Measurements from ENCODE around the gene NR1I2. TPM values are rescaled to one million over a fixed set of nuclear protein-coding genes. Genes with fewer than 3 reads are reported as not detected.

Gene NR1I2
- polyA plus RNA-seq, 1 donor from 2014 or later: 0.53 TPM

DNA sequence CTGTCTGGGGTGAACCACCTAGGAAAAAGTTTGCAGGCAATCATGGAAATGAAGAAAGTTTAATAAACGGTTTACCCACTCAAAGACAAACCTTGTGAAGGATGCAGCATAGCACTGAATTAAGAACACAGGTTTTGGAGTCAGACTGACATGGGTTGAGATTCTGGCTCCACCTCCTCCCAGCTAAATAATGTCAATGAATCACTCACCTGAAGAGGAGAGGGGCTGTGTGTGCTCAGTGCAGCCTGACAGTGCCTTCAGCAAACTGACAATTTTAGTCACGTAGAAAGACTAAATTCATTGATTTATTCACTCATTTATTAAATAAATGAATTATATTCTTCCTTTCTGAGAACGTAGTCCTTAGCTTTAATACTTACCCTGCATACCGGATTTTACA lies 18.9 kb downstream of the NR1I2 start:
- Histone ChIP-seq H3K36me3 (ENCODE audit: insufficient read depth, low read length) (no peaks in the 10 kb centered on the region), H3F3A (ENCODE audit: insufficient read depth, low read length, poor library complexity, severe bottlenecking) (no peaks in the 10 kb centered on the region), H3K4me2 (ENCODE audit: low read length) (no peak overlapping the region), H3K79me2 (replicated peaks; ENCODE audit: insufficient read depth, low read length) (no peaks in the 10 kb centered on the region), H3K9me2 (ENCODE audit: insufficient read depth, low read length) (no peaks in the 10 kb centered on the region), H3K27ac (ENCODE audit: low read length) (no peak overlapping the region), H3K9me3 (ENCODE audit: low read length) (no peaks in the 10 kb centered on the region), H2AFZ (ENCODE audit: low read depth, low read length) (no peak overlapping the region), H4K20me1 (ENCODE audit: insufficient read depth) (no peaks in the 10 kb centered on the region), H3K4me3 (ENCODE audit: low read length) (no peak overlapping the region), H3K27me3 (ENCODE audit: insufficient read depth, low read depth, low read length) (no peaks in the 10 kb centered on the region), H3K9ac (ENCODE audit: low read length) (no peak overlapping the region)
- no peak for TF ChIP-seq MXI1 (conservative IDR thresholded peaks at IDR 0.05; ENCODE audit: poor library complexity, severe bottlenecking)
- TF ChIP-seq, protein P1, sequence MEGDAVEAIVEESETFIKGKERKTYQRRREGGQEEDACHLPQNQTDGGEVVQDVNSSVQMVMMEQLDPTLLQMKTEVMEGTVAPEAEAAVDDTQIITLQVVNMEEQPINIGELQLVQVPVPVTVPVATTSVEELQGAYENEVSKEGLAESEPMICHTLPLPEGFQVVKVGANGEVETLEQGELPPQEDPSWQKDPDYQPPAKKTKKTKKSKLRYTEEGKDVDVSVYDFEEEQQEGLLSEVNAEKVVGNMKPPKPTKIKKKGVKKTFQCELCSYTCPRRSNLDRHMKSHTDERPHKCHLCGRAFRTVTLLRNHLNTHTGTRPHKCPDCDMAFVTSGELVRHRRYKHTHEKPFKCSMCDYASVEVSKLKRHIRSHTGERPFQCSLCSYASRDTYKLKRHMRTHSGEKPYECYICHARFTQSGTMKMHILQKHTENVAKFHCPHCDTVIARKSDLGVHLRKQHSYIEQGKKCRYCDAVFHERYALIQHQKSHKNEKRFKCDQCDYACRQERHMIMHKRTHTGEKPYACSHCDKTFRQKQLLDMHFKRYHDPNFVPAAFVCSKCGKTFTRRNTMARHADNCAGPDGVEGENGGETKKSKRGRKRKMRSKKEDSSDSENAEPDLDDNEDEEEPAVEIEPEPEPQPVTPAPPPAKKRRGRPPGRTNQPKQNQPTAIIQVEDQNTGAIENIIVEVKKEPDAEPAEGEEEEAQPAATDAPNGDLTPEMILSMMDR (IDR thresholded peaks at IDR 0.05; ENCODE audit: poor library complexity, severe bottlenecking): no peak
- TF ChIP-seq, protein P2, sequence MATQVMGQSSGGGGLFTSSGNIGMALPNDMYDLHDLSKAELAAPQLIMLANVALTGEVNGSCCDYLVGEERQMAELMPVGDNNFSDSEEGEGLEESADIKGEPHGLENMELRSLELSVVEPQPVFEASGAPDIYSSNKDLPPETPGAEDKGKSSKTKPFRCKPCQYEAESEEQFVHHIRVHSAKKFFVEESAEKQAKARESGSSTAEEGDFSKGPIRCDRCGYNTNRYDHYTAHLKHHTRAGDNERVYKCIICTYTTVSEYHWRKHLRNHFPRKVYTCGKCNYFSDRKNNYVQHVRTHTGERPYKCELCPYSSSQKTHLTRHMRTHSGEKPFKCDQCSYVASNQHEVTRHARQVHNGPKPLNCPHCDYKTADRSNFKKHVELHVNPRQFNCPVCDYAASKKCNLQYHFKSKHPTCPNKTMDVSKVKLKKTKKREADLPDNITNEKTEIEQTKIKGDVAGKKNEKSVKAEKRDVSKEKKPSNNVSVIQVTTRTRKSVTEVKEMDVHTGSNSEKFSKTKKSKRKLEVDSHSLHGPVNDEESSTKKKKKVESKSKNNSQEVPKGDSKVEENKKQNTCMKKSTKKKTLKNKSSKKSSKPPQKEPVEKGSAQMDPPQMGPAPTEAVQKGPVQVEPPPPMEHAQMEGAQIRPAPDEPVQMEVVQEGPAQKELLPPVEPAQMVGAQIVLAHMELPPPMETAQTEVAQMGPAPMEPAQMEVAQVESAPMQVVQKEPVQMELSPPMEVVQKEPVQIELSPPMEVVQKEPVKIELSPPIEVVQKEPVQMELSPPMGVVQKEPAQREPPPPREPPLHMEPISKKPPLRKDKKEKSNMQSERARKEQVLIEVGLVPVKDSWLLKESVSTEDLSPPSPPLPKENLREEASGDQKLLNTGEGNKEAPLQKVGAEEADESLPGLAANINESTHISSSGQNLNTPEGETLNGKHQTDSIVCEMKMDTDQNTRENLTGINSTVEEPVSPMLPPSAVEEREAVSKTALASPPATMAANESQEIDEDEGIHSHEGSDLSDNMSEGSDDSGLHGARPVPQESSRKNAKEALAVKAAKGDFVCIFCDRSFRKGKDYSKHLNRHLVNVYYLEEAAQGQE (IDR thresholded peaks at IDR 0.05; ENCODE audit: borderline replicate concordance): no peak
- TF ChIP-seq EZH2 (IDR thresholded peaks at IDR 0.05; ENCODE audit: borderline replicate concordance, insufficient read depth, low read length, poor library complexity, severe bottlenecking): no peak
- no peak for TF ChIP-seq POLR2AphosphoS5 (IDR thresholded peaks at IDR 0.05)
- no peak for TF ChIP-seq SMC3 (conservative IDR thresholded peaks at IDR 0.05; ENCODE audit: poor library complexity)
- no peak for TF ChIP-seq TAF1 (IDR thresholded peaks at IDR 0.05; ENCODE audit: low read depth)
- TF ChIP-seq EP300 (conservative IDR thresholded peaks at IDR 0.05; ENCODE audit: poor library complexity, severe bottlenecking): no peak
- TF ChIP-seq RAD21 (conservative IDR thresholded peaks at IDR 0.05): no peak

DNA sequence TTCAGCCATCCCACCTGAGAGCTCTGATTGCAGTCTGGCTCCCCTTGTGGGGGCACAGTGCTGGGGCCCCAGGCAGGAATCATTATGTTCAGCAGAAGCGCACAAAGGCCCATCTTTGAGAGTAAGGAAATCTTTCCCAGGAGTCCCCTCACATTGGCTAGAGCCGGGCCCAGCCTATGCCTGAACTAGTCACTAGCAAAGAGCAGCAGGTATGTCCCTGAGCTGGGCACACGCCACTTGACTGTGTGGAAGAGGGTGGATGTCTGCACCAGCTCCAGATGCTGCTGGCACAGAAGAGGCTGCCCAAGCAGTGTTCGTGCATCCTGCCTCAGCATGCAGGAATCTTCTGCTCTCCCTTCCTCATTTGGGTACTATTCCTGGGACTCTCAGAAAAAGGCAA lies 26.3 kb downstream of the NR1I2 start:
- H3K4me3 ChIP-seq (ENCODE audit: low read length): no peak overlapping the region
- no peaks in the 10 kb centered on the region for H4K20me1 ChIP-seq (ENCODE audit: insufficient read depth)
- H3K9me3 ChIP-seq (ENCODE audit: low read length): no peaks in the 10 kb centered on the region
- H3K27me3 ChIP-seq (ENCODE audit: insufficient read depth, low read depth, low read length): no peaks in the 10 kb centered on the region
- no peaks in the 10 kb centered on the region for H3K36me3 ChIP-seq (ENCODE audit: insufficient read depth, low read length)
- no peaks in the 10 kb centered on the region for H3F3A ChIP-seq (ENCODE audit: insufficient read depth, low read length, poor library complexity, severe bottlenecking)
- H3K9me2 ChIP-seq (ENCODE audit: insufficient read depth, low read length): no peaks in the 10 kb centered on the region
- TF ChIP-seq MXI1 (conservative IDR thresholded peaks at IDR 0.05; ENCODE audit: poor library complexity, severe bottlenecking) (no peak), SMC3 (conservative IDR thresholded peaks at IDR 0.05; ENCODE audit: poor library complexity) (no peak), EZH2 (IDR thresholded peaks at IDR 0.05; ENCODE audit: borderline replicate concordance, insufficient read depth, low read length, poor library complexity, severe bottlenecking) (no peak), RAD21 (conservative IDR thresholded peaks at IDR 0.05) (no peak), TAF1 (IDR thresholded peaks at IDR 0.05; ENCODE audit: low read depth) (no peak), EP300 (conservative IDR thresholded peaks at IDR 0.05; ENCODE audit: poor library complexity, severe bottlenecking) (no peak), POLR2AphosphoS5 (IDR thresholded peaks at IDR 0.05) (no peak)
- TF ChIP-seq, protein P2 (IDR thresholded peaks at IDR 0.05; ENCODE audit: borderline replicate concordance): no peak
- TF ChIP-seq, protein P1 (IDR thresholded peaks at IDR 0.05; ENCODE audit: poor library complexity, severe bottlenecking): no peak
- no peaks in the 10 kb centered on the region for H3K79me2 ChIP-seq (replicated peaks; ENCODE audit: insufficient read depth, low read length)
- no peak overlapping the region for H3K4me2 ChIP-seq (ENCODE audit: low read length)
- H3K27ac ChIP-seq (ENCODE audit: low read length): no peak overlapping the region
- H3K9ac ChIP-seq (ENCODE audit: low read length): no peak overlapping the region
- H2AFZ ChIP-seq (ENCODE audit: low read depth, low read length): no peak overlapping the region
